ENCODE measurements around the gene ARHGEF2.
A peak's percentile ranks its signal among the peaks of the same experiment; 100 is the strongest.

Gene ARHGEF2

GRCh38 chr1:156020293-156021092, 42.1 kb upstream of the ARHGEF2 start, which contains the start of gene SSR2:
Gene SSR2, minus strand, starts transcription at chr1:156020951. Its CDS starts 784 bp downstream, at chr1:156020167.
- H3K4me3 ChIP-seq (ENCODE audit: low read depth, low read length) = peak within 1 kb of the TSS; percentile 84
- DNase-seq (ENCODE audit: low read depth) = peak; percentile 83
- TF ChIP-seq, protein P1, sequence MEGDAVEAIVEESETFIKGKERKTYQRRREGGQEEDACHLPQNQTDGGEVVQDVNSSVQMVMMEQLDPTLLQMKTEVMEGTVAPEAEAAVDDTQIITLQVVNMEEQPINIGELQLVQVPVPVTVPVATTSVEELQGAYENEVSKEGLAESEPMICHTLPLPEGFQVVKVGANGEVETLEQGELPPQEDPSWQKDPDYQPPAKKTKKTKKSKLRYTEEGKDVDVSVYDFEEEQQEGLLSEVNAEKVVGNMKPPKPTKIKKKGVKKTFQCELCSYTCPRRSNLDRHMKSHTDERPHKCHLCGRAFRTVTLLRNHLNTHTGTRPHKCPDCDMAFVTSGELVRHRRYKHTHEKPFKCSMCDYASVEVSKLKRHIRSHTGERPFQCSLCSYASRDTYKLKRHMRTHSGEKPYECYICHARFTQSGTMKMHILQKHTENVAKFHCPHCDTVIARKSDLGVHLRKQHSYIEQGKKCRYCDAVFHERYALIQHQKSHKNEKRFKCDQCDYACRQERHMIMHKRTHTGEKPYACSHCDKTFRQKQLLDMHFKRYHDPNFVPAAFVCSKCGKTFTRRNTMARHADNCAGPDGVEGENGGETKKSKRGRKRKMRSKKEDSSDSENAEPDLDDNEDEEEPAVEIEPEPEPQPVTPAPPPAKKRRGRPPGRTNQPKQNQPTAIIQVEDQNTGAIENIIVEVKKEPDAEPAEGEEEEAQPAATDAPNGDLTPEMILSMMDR (IDR thresholded peaks at IDR 0.05; ENCODE audit: low read depth, low read length, missing control alignments) = no peak

- TF ChIP-seq, protein P1 (IDR thresholded peaks at IDR 0.05; ENCODE audit: low read depth, low read length, missing control alignments) = no peak
- DNase-seq (ENCODE audit: low read depth) = no peak
- peak overlapping the region; percentile 84 for H3K4me3 ChIP-seq (ENCODE audit: low read depth, low read length)
These were observed 41.6 kb upstream of the ARHGEF2 start for GRCh38 chr1:156019946-156020292.

DNA sequence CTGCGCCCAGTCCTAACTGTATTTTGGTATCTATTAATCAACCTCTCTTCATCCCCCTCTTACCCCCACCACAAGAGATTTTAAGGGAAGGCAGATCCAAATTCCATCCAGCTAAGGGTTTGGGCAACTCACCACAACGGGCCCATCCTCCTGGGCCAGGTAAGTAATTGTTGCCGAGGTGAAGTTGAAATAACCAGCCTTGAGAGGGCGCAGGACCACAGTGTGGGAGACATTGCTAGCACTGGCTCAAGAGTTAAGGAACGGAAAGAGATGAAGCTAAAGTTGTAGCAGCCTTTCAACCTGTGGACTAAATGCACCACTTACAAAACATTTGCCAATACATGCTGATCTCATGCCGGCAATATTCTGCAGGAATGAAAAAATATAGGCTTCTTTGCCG, 36.5 kb upstream of the ARHGEF2 start:
- H3K4me3 ChIP-seq (ENCODE audit: low read depth, low read length) = no peak overlapping the region
- DNase-seq (ENCODE audit: low read depth) = no peak
- TF ChIP-seq, protein P1 (IDR thresholded peaks at IDR 0.05; ENCODE audit: low read depth, low read length, missing control alignments) = no peak

DNA sequence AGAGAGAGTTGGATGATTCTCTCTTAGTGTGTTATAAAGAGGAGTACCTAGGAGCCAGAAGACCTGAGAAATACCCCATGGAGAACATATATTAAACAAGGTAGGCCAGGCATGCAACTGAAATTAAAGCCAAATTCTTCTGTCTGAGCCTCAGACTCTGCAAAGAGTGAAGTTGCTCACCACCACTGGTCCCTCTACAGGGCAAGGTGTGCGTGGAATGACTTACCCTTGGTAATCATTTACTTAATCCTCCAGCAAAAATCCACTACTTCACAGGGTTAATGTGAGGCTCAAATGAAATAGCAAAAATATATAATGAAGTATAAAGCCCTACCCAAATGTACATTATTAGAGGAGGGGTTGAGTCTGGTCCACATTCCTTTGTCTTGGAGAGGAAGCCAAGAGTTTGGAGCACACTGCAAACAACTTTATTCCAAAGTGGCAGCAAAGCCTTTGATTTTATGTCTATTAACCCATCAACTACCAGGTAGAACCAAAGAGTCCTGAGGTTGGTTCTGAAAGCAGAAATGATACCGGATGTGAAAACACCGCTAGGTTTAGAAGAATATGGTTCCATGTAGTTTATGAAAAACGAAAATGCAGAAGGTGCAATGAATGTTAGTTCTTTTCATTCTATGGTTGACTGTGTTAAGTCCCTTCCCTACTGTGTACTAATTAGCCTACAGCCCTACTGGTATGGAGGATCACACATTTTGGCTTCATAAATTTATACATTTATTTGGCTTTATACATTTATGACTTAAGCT, 33.9 kb upstream of the ARHGEF2 start:
- H3K4me3 ChIP-seq (ENCODE audit: low read depth, low read length) = no peak overlapping the region; the same call in 1 of the 2 replicates
- peak; percentile 65 for DNase-seq (ENCODE audit: low read depth)
- TF ChIP-seq, protein P1 (IDR thresholded peaks at IDR 0.05; ENCODE audit: low read depth, low read length, missing control alignments) = peak; percentile 6

DNA sequence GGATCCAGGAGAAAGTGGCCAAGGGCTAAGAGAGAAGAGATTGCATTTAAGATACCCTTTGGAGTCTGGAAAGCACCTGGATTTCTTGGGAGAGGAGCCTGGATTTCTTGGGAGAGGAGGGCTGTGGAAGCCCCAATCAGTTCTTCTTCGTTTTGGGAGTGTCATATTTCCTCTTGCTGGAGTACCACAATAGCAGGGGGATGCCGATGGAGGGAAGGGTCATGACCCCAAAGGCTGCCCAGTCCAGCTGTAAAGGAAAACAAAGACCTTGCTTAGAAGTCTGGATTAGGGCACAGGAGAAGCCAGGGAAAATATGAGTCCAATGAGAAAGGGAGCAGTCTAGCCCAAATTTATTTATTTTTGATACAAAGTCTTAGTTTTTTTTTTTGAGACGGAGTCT, 31.1 kb upstream of the ARHGEF2 start:
- no peak overlapping the region for H3K4me3 ChIP-seq (ENCODE audit: low read depth, low read length)
- TF ChIP-seq, protein P1 (IDR thresholded peaks at IDR 0.05; ENCODE audit: low read depth, low read length, missing control alignments) = no peak
- DNase-seq (ENCODE audit: low read depth) = no peak

GRCh38 chr1:156006666-156007376, 28.5 kb upstream of the ARHGEF2 start:
- no peak overlapping the region for H3K4me3 ChIP-seq (ENCODE audit: low read depth, low read length)
- DNase-seq (ENCODE audit: low read depth) = no peak
- TF ChIP-seq, protein P1 (IDR thresholded peaks at IDR 0.05; ENCODE audit: low read depth, low read length, missing control alignments) = no peak
